ENCODE measurements around the gene NF1.

NF1 gene

DNA sequence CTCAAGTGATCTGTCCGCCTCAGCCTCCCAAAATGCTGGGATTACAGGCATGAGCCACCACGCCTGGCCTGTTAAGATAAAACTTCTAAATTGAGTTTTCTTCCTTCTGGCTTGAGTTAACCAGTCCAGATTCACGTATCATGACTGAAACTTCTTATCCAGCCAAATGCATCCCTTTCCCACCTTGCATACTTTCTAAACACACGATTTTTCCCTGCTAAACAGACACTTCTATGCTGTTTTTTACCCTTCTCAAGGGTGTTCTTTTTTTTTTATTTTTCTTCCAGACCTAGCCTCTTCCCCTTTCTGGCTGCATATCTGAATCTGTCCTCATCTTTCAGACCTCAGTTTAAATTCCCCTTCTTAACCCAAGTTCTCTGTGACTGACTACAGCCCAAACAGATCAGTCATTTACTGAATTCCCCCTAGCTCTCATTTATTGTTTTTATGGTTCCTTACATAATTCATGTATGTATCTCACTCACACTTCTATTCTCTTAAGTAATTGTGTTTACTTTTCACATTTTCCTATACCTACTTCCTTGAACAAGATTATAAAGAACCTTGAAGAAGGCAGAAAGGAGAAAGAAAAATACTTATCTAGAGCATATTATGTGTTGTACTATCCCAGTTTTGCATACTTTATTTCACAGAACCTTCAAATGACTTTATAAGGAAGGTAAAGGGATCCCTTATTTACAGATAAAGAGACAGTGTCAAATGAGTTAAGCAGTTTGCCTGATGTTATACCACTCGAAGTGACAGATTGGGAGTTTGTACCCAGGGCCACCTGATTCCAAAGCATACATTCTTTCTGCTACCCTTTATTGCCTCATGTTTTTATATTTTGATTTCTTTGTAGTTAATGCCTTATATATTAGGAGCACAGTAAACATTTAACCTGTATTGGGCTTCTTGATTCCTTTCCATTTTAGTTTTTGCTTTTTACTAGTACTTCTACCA lies 213.9 kb downstream of the NF1 start (continued):
- TF ChIP-seq, protein P1, sequence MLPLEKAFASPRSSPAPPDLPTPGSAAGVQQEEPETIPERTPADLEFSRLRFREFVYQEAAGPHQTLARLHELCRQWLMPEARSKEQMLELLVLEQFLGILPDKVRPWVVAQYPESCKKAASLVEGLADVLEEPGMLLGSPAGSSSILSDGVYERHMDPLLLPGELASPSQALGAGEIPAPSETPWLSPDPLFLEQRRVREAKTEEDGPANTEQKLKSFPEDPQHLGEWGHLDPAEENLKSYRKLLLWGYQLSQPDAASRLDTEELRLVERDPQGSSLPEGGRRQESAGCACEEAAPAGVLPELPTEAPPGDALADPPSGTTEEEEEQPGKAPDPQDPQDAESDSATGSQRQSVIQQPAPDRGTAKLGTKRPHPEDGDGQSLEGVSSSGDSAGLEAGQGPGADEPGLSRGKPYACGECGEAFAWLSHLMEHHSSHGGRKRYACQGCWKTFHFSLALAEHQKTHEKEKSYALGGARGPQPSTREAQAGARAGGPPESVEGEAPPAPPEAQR (tag by site-specific recombination; IDR thresholded peaks at IDR 0.05), result no peak
- TF ChIP-seq, protein P2, sequence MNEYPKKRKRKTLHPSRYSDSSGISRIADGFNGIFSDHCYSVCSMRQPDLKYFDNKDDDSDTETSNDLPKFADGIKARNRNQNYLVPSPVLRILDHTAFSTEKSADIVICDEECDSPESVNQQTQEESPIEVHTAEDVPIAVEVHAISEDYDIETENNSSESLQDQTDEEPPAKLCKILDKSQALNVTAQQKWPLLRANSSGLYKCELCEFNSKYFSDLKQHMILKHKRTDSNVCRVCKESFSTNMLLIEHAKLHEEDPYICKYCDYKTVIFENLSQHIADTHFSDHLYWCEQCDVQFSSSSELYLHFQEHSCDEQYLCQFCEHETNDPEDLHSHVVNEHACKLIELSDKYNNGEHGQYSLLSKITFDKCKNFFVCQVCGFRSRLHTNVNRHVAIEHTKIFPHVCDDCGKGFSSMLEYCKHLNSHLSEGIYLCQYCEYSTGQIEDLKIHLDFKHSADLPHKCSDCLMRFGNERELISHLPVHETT (tag by site-specific recombination; IDR thresholded peaks at IDR 0.05), result no peak
- no peak for TF ChIP-seq IKZF3 (tag by site-specific recombination; IDR thresholded peaks at IDR 0.05)
- no peak for TF ChIP-seq ZNF223 (tag by site-specific recombination; IDR thresholded peaks at IDR 0.05)
- TF ChIP-seq SETDB1 (IDR thresholded peaks at IDR 0.05; ENCODE audit: insufficient read length, low read length), result no peak
- no peak for TF ChIP-seq ZNF785 (tag by site-specific recombination; IDR thresholded peaks at IDR 0.05)
- no peak for TF ChIP-seq ZNF707 (tag by site-specific recombination; IDR thresholded peaks at IDR 0.05)
- TF ChIP-seq ZNF776 (tag by site-specific recombination; IDR thresholded peaks at IDR 0.05; ENCODE audit: borderline replicate concordance), result no peak
- no peak for TF ChIP-seq YY2 (tag by site-specific recombination; IDR thresholded peaks at IDR 0.05)
- TF ChIP-seq ZNF548 (tag by site-specific recombination; IDR thresholded peaks at IDR 0.05), result no peak
- TF ChIP-seq, protein P3, sequence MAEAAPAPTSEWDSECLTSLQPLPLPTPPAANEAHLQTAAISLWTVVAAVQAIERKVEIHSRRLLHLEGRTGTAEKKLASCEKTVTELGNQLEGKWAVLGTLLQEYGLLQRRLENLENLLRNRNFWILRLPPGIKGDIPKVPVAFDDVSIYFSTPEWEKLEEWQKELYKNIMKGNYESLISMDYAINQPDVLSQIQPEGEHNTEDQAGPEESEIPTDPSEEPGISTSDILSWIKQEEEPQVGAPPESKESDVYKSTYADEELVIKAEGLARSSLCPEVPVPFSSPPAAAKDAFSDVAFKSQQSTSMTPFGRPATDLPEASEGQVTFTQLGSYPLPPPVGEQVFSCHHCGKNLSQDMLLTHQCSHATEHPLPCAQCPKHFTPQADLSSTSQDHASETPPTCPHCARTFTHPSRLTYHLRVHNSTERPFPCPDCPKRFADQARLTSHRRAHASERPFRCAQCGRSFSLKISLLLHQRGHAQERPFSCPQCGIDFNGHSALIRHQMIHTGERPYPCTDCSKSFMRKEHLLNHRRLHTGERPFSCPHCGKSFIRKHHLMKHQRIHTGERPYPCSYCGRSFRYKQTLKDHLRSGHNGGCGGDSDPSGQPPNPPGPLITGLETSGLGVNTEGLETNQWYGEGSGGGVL (tag by site-specific recombination; IDR thresholded peaks at IDR 0.05), result no peak
- no peak for TF ChIP-seq SP7 (tag by site-specific recombination; IDR thresholded peaks at IDR 0.05)

DNA sequence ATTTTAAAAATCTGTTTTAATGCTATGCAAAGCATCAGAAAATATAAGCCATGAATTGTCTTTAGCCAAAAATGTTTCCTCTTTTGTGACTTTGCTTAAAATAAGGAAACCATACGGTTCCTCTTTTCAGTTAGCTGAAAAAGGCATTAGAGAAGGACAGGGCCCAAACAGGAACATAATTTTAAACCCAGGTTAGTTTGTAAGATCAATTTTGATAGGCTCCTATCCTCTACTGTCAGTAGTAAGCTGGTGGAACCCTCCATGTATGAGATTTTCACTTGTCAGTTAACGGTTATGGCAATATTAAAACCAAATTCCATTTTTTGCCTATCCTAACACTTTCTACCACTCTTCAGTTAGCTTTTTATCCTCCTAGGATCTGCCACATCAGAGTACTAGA lies 214.8 kb downstream of the NF1 start:
- ChIA-PET POLR2A (no interaction called here), CTCF (no interaction called here)
- TF ChIP-seq, protein P4, sequence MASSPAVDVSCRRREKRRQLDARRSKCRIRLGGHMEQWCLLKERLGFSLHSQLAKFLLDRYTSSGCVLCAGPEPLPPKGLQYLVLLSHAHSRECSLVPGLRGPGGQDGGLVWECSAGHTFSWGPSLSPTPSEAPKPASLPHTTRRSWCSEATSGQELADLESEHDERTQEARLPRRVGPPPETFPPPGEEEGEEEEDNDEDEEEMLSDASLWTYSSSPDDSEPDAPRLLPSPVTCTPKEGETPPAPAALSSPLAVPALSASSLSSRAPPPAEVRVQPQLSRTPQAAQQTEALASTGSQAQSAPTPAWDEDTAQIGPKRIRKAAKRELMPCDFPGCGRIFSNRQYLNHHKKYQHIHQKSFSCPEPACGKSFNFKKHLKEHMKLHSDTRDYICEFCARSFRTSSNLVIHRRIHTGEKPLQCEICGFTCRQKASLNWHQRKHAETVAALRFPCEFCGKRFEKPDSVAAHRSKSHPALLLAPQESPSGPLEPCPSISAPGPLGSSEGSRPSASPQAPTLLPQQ (tag by site-specific recombination; IDR thresholded peaks at IDR 0.05), result no peak
- no peak for TF ChIP-seq ZNF426 (tag by site-specific recombination; IDR thresholded peaks at IDR 0.05)
- no peak for TF ChIP-seq ZNF16 (tag by site-specific recombination; IDR thresholded peaks at IDR 0.05; ENCODE audit: low read depth)
- TF ChIP-seq, protein P5, sequence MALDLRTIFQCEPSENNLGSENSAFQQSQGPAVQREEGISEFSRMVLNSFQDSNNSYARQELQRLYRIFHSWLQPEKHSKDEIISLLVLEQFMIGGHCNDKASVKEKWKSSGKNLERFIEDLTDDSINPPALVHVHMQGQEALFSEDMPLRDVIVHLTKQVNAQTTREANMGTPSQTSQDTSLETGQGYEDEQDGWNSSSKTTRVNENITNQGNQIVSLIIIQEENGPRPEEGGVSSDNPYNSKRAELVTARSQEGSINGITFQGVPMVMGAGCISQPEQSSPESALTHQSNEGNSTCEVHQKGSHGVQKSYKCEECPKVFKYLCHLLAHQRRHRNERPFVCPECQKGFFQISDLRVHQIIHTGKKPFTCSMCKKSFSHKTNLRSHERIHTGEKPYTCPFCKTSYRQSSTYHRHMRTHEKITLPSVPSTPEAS (tag by site-specific recombination; IDR thresholded peaks at IDR 0.05), result no peak
- no peak for TF ChIP-seq SCRT1 (tag by site-specific recombination; IDR thresholded peaks at IDR 0.05; ENCODE audit: borderline replicate concordance)
- Histone ChIP-seq H3K9me3 (ENCODE audit: control insufficient read depth, insufficient read depth, low read depth, low read length) (no peaks in the 10 kb centered on the region), H3K27ac (ENCODE audit: extremely low read depth, low read depth, low read length) (no peak overlapping the region), H3K4me1 (ENCODE audit: control insufficient read depth, insufficient read depth, low read length) (peaks cover 3% of the 10 kb centered on the region; the same call in 1 of the 2 replicates), H3K4me3 (ENCODE audit: low read depth, low read length) (no peak overlapping the region), H3K36me3 (ENCODE audit: control insufficient read depth in 2 of 2, insufficient read depth in 1 of 2, low read length in 2 of 2) (no peaks in the 10 kb centered on the region; a peak in 1 of 3 replicates)

Measured in HEK293 (cell line).